ENCODE data around the gene HABP2. TPM values are rescaled to one million over a fixed set of nuclear protein-coding genes. Genes with fewer than 3 reads are reported as not detected.

HABP2 gene
- total RNA-seq, 1 donor from 2014 or later: 112 TPM

DNA sequence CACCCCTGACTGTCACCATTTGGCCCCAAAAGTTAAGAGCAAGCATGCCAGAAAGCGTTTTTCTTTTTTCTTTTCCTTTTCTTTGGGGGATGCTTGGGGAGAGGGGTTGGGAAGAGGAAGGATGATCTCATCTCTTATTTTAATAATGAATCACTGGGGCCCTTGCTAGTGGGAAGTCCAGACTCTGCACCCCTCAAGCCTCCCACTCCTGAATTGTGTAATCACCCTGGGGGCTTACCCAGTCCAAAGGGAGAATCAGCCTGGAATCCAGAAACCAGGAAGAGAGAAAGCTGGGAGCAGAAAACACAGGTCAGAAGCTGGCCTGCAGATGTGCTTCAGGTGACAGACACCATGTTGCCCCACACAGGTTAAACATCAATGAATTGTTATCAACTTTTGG, 14.7 kb upstream of the HABP2 start:
- TF ChIP-seq, protein P1, sequence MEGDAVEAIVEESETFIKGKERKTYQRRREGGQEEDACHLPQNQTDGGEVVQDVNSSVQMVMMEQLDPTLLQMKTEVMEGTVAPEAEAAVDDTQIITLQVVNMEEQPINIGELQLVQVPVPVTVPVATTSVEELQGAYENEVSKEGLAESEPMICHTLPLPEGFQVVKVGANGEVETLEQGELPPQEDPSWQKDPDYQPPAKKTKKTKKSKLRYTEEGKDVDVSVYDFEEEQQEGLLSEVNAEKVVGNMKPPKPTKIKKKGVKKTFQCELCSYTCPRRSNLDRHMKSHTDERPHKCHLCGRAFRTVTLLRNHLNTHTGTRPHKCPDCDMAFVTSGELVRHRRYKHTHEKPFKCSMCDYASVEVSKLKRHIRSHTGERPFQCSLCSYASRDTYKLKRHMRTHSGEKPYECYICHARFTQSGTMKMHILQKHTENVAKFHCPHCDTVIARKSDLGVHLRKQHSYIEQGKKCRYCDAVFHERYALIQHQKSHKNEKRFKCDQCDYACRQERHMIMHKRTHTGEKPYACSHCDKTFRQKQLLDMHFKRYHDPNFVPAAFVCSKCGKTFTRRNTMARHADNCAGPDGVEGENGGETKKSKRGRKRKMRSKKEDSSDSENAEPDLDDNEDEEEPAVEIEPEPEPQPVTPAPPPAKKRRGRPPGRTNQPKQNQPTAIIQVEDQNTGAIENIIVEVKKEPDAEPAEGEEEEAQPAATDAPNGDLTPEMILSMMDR (IDR thresholded peaks at IDR 0.05; ENCODE audit: unreplicated experiment): no peak
- H3K36me3 Mint-ChIP-seq (ENCODE audit: insufficient read depth): no peaks in the 10 kb centered on the region
- peaks cover under 1% of the 10 kb centered on the region for H3K27me3 Mint-ChIP-seq
- DNase-seq (ENCODE audit: low spot score, unreplicated experiment): no peak
- peaks cover 51% of the 10 kb centered on the region for H3K4me1 Mint-ChIP-seq (ENCODE audit: low read depth)
- peak overlapping the region; percentile 38 for H3K27ac Mint-ChIP-seq
- no peaks in the 10 kb centered on the region for H3K9me3 Mint-ChIP-seq (ENCODE audit: low read depth)
- no peak overlapping the region for H3K4me3 Mint-ChIP-seq (ENCODE audit: low read depth)

DNA sequence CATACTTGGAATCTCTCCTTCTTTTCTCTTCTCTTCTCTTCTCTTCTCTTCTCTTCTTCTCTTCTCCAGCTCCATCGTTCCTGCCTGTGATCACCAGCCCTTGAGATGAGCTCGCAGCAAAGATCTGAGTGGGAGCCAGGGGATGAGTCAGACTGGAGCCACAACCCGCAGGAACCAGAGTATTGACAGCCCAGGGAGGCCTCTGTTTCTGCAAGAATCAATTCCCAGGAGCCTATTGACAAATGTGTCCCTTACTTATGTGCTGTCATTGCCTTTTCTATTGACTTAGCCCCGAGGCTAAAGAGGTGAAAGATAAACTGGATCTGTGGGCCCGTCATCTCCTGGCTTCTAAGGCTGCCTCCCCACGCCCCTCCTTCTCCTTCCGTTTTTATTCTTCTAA, 13.1 kb upstream of the HABP2 start:
- H3K9me3 Mint-ChIP-seq (ENCODE audit: low read depth): no peaks in the 10 kb centered on the region
- peaks cover 52% of the 10 kb centered on the region for H3K4me1 Mint-ChIP-seq (ENCODE audit: low read depth)
- H3K4me3 Mint-ChIP-seq (ENCODE audit: low read depth): no peak overlapping the region
- H3K27ac Mint-ChIP-seq: peak overlapping the region; percentile 91
- DNase-seq (ENCODE audit: low spot score, unreplicated experiment): no peak
- H3K27me3 Mint-ChIP-seq: no peaks in the 10 kb centered on the region
- TF ChIP-seq, protein P1 (IDR thresholded peaks at IDR 0.05; ENCODE audit: unreplicated experiment): no peak
- H3K36me3 Mint-ChIP-seq (ENCODE audit: insufficient read depth): no peaks in the 10 kb centered on the region

DNA sequence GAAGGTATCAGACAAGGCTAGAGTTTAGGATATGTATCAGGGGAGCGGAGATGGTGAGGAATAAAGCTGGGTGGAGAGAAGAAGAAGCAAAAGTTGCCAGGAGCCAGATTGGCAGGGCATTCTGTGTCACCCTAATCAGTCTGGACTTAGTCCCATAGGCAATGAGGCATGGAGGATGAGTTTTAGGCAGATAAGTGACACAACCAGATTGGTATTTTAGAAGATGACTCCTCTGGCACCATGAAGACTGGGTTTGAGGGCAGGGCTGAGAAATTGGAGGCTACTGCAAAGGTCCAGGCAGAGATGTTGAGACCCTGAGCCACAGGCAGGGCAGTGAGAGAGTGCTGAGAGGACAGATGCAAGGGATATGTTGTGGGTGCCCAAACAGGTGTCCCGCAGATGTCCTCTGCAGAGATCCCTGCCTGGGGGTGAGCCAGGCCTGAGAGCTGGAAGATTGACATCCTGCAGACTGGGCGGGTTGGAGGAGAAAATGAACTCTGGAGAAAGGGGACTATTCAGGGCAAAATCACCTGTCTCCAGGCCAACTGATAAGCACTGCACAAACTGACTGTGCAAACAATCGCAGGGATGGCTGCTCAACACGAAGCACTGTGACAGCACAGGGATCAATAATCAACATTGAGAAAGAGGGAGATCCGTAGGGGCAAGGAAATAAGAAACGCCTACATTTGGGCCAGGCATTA, 11.9 kb upstream of the HABP2 start:
- H3K4me3 Mint-ChIP-seq (ENCODE audit: low read depth): no peak overlapping the region

DNA sequence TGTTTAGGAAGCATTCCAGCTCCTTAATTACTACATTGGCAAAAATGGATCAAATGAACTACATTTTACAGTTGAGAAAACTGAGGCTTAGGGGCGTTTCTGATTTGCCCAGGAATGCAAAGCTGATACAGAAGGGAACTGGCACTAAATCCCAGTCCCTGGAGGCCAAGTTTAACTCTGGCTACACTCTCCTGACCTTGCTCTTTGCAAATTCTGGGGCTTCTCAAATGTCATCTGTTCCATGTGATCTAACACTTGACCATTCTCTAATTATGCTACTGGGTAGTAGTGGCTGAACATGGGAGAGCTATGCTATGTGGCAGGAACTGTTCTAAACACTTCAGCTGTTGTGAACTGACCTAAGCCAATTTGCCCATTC, 11.3 kb upstream of the HABP2 start:
- H3K4me3 Mint-ChIP-seq (ENCODE audit: low read depth): no peak overlapping the region
- no peaks in the 10 kb centered on the region for H3K36me3 Mint-ChIP-seq (ENCODE audit: insufficient read depth)
- peak overlapping the region; percentile 89 for H3K27ac Mint-ChIP-seq
- TF ChIP-seq, protein P1 (IDR thresholded peaks at IDR 0.05; ENCODE audit: unreplicated experiment): no peak
- H3K4me1 Mint-ChIP-seq (ENCODE audit: low read depth): peaks cover 48% of the 10 kb centered on the region
- no peaks in the 10 kb centered on the region for H3K9me3 Mint-ChIP-seq (ENCODE audit: low read depth)
- DNase-seq (ENCODE audit: low spot score, unreplicated experiment): no peak
- no peaks in the 10 kb centered on the region for H3K27me3 Mint-ChIP-seq

More for the DNA sequence above, 11.9 kb upstream of the HABP2 start:
- peak; percentile 30 for DNase-seq (ENCODE audit: low spot score, unreplicated experiment)
- H3K4me1 Mint-ChIP-seq (ENCODE audit: low read depth): peaks cover 52% of the 10 kb centered on the region
- H3K9me3 Mint-ChIP-seq (ENCODE audit: low read depth): no peaks in the 10 kb centered on the region
- peak overlapping the region; percentile 89 for H3K27ac Mint-ChIP-seq
- TF ChIP-seq, protein P1 (IDR thresholded peaks at IDR 0.05; ENCODE audit: unreplicated experiment): no peak
- H3K36me3 Mint-ChIP-seq (ENCODE audit: insufficient read depth): no peaks in the 10 kb centered on the region
- H3K27me3 Mint-ChIP-seq: no peaks in the 10 kb centered on the region

DNA sequence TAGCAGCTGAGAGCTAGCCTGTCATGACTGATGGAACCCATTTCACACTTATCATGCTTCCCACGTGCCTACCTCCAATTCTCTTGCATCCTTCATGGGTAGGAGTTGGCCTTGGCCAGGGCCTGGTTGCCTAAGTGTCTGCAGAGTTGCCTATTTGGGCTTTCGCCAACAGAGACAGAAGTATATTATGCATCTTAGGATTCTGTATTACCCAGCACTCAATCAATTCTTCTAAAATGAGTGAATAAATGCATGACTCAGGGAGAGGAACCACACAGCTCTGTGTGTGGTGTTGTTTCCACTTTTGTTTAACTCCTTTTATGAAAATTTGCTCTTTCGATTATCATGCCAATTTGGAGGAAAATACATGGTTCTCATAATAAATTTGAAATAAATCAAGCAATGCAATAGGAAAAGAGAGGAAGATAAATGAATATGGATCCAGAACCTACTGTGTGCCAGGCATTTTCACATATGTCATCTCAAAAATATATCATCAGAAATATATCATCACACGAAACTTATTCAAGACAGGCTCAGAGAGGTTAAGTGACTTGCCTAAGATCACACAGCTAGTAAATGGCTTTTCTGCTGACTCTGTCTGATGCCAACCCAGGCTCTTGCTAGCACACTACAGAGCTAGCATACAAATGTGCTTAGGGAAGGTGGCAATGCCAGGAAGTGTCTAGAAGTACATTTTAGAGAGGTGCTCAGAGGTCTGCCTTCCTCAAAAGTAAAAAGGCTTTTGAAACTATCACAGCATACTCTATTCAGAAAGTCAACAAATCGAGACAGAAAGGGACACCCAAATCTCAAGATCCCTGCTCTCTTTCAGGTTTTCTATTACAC, 9.5 kb upstream of the HABP2 start:
- TF ChIP-seq, protein P1 (IDR thresholded peaks at IDR 0.05; ENCODE audit: unreplicated experiment): no peak
- Mint-ChIP-seq H3K9me3 (ENCODE audit: low read depth) (no peaks in the 10 kb centered on the region), H3K27ac (no peak overlapping the region), H3K4me3 (ENCODE audit: low read depth) (no peak overlapping the region), H3K4me1 (ENCODE audit: low read depth) (peaks cover 35% of the 10 kb centered on the region), H3K36me3 (ENCODE audit: insufficient read depth) (no peaks in the 10 kb centered on the region), H3K27me3 (no peaks in the 10 kb centered on the region)
- DNase-seq (ENCODE audit: low spot score, unreplicated experiment): no peak
